Measurements from ENCODE around the gene IRX2. TPM values are rescaled to one million over a fixed set of nuclear protein-coding genes. Genes with fewer than 3 reads are reported as not detected.
A peak's percentile ranks its signal among the peaks of the same experiment; 100 is the strongest.

Gene IRX2
- total RNA-seq, 2 donors from 2014 or later = 0.83 TPM; not detected in 1

GRCh38 chr5:2759091-2759490 lies 7.6 kb upstream of the IRX2 start:
- Histone ChIP-seq H3K9me3 (no peaks in the 10 kb centered on the region), H3K4me1 (peaks cover 0 to 27% of the 10 kb centered on the region in 2 donors), H3K4me3 (no peak overlapping the region), H3K27me3 (peaks cover 17 to 27% of the 10 kb centered on the region in 2 donors), H3K36me3 (no peaks in the 10 kb centered on the region), H3K27ac (no peak overlapping the region)
- TF ChIP-seq CTCF (IDR thresholded peaks at IDR 0.05) = no peak
- no peak for DNase-seq (ENCODE audit: low spot score)

GRCh38 chr5:2758632-2759031 lies 7.2 kb upstream of the IRX2 start:
- no peak overlapping the region for H3K27ac ChIP-seq
- no peak for TF ChIP-seq CTCF (IDR thresholded peaks at IDR 0.05)
- no peaks in the 10 kb centered on the region for H3K36me3 ChIP-seq
- H3K4me3 ChIP-seq = no peak overlapping the region
- H3K27me3 ChIP-seq = peaks cover 17 to 32% of the 10 kb centered on the region in 2 donors
- H3K9me3 ChIP-seq = no peaks in the 10 kb centered on the region
- peaks cover 0 to 27% of the 10 kb centered on the region in 2 donors for H3K4me1 ChIP-seq
- DNase-seq (ENCODE audit: low spot score) = no peak

- no peak for TF ChIP-seq CTCF (IDR thresholded peaks at IDR 0.05)
- DNase-seq (ENCODE audit: low spot score) = peak; percentile 52
- H3K27me3 ChIP-seq = peaks cover 17 to 40% of the 10 kb centered on the region in 2 donors
- H3K9me3 ChIP-seq = no peaks in the 10 kb centered on the region
- no peak overlapping the region for H3K4me3 ChIP-seq
- no peaks in the 10 kb centered on the region for H3K36me3 ChIP-seq
- peaks cover 0 to 31% of the 10 kb centered on the region in 2 donors for H3K4me1 ChIP-seq
- H3K27ac ChIP-seq = no peak overlapping the region
Observed at GRCh38 chr5:2757563-2758351, 6.3 kb upstream of the IRX2 start.

- no peak overlapping the region for H3K27ac ChIP-seq
Observed at GRCh38 chr5:2756211-2757152, 5.0 kb upstream of the IRX2 start.

More at GRCh38 chr5:2756211-2757152, 5.0 kb upstream of the IRX2 start:
- no peaks in the 10 kb centered on the region for H3K36me3 ChIP-seq
- peaks cover 17 to 48% of the 10 kb centered on the region in 2 donors for H3K27me3 ChIP-seq
- no peak for TF ChIP-seq CTCF (IDR thresholded peaks at IDR 0.05)
- no peaks in the 10 kb centered on the region for H3K9me3 ChIP-seq
- peaks cover 0 to 43% of the 10 kb centered on the region in 2 donors for H3K4me1 ChIP-seq
- DNase-seq (ENCODE audit: low spot score) = peak; percentile 56
- peak overlapping the region; percentile 25 to 42 for H3K4me3 ChIP-seq

Data from right atrium auricular region (tissue), 2 donors.